Smooth muscle cell (in vitro differentiated cells): Measurements from ENCODE around the gene ATP11A. TPM values are rescaled to one million over a fixed set of nuclear protein-coding genes. Genes with fewer than 3 reads are reported as not detected.

Source experiments
- DNase-seq: peaks from one replicate; lab custom pipeline; 2025; ENCODE audit not compliant: unreplicated experiment; lab: John Stamatoyannopoulos, UW
- H2AFZ ChIP-seq: fragments of 200-600 bp; sonication (generic); 2 replicates; pipeline ENCODE4 v1.6.0; 2016; ENCODE audit warnings: antibody characterized with exemption, low read depth, mild to moderate bottlenecking
- H3F3A ChIP-seq: fragments of 200-600 bp; sonication (generic); 2 replicates; pipeline ENCODE4 v1.6.0; 2017; ENCODE audit warnings: antibody characterized with exemption, low read depth
- H3K27ac ChIP-seq: fragments of 200-600 bp; sonication (generic); 2 replicates; pipeline ENCODE4 v1.5.1; 2016; ENCODE audit warnings: low read depth, mild to moderate bottlenecking
- H3K27me3 ChIP-seq: fragments of 200-600 bp; sonication (generic); 2 replicates; pipeline ENCODE4 v1.6.1; 2016; ENCODE audit warnings: low read depth, mild to moderate bottlenecking
- H3K36me3 ChIP-seq: fragments of 200-600 bp; sonication (generic); 2 replicates; pipeline ENCODE4 v1.5.1; 2016; ENCODE audit warnings: low read depth
- H3K4me1 ChIP-seq: fragments of 200-600 bp; sonication (generic); 2 replicates; pipeline ENCODE4 v1.5.1; 2016; ENCODE audit warnings: low read depth
- H3K4me2 ChIP-seq: fragments of 200-600 bp; sonication (generic); 2 replicates; pipeline ENCODE4 v1.6.0; 2016; ENCODE audit warnings: mild to moderate bottlenecking
- H3K4me3 ChIP-seq: fragments of 200-600 bp; sonication (generic); 2 replicates; pipeline ENCODE4 v1.5.1; 2016; ENCODE audit warnings: mild to moderate bottlenecking
- H3K79me2 ChIP-seq: fragments of 200-600 bp; sonication (generic); 2 replicates; pipeline ENCODE4 v1.6.0; 2016; ENCODE audit warnings: low read depth, mild to moderate bottlenecking
- H3K9ac ChIP-seq: fragments of 200-600 bp; sonication (generic); 2 replicates; pipeline ENCODE4 v1.6.0; 2016; ENCODE audit warnings: low read depth
- H3K9me3 ChIP-seq: fragments of 200-600 bp; sonication (generic); replicated peaks from 2 replicates; pipeline ENCODE4 v1.5.1; 2016; ENCODE audit warnings: low read depth
- H4K20me1 ChIP-seq: fragments of 200-600 bp; sonication (generic); 2 replicates; pipeline ENCODE4 v1.6.0; 2016; ENCODE audit warnings: low read depth
- WGBS: methylation state at CpG from one replicate; pipeline ENCODE4 v1.1.7; 2016; ENCODE audit warnings: low lambda C conversion rate; 5-methylcytosine and 5-hydroxymethylcytosine counted together
- polyA plus RNA-seq: library from polyadenylated mRNA; unstranded; fragments of >200 nt; fragmentation: Nextera tagmentation; extraction: Ambion mirVana; gene quantifications from 2 replicates; pipeline ENCODE4 v1.2.1, GENCODE V29; 2016
- total RNA-seq: library from RNA; depleted of rRNA; stranded (reverse); fragments of >200 nt; gene quantifications from 2 replicates; pipeline ENCODE4 v1.2.3, GENCODE V29; 2014
- TF ChIP-seq, protein P1 (sequence below): fragments of 200-600 bp; sonication (generic); IDR thresholded peaks from 2 replicates; pipeline ENCODE4 v1.5.1; 2017; ENCODE audit warnings: borderline replicate concordance, mild to moderate bottlenecking, antibody characterized with exemption; ENCODE audit not compliant: insufficient read depth, poor library complexity, severe bottlenecking

Gene ATP11A
- total and polyA plus RNA-seq, 2 experiments from 2014 or later: 6.5 to 7.5 TPM

GRCh38 chr13:112898621-112899280 lies 208.9 kb downstream of the ATP11A start:
- Histone ChIP-seq H4K20me1 (no peaks in the 10 kb centered on the region), H3F3A (no peaks in the 10 kb centered on the region), H3K79me2 (no peaks in the 10 kb centered on the region), H2AFZ (no peak overlapping the region), H3K4me3 (no peak overlapping the region), H3K9me3 (no peaks in the 10 kb centered on the region), H3K36me3 (no peaks in the 10 kb centered on the region), H3K9ac (no peak overlapping the region), H3K27ac (no peak overlapping the region), H3K27me3 (peaks cover 7% of the 10 kb centered on the region), H3K4me1 (peaks cover 19% of the 10 kb centered on the region), H3K4me2 (no peak overlapping the region)
- no peak for DNase-seq
- WGBS: 74% methylated on average over 20 of the region's 26 CpGs
- TF ChIP-seq, protein P1, sequence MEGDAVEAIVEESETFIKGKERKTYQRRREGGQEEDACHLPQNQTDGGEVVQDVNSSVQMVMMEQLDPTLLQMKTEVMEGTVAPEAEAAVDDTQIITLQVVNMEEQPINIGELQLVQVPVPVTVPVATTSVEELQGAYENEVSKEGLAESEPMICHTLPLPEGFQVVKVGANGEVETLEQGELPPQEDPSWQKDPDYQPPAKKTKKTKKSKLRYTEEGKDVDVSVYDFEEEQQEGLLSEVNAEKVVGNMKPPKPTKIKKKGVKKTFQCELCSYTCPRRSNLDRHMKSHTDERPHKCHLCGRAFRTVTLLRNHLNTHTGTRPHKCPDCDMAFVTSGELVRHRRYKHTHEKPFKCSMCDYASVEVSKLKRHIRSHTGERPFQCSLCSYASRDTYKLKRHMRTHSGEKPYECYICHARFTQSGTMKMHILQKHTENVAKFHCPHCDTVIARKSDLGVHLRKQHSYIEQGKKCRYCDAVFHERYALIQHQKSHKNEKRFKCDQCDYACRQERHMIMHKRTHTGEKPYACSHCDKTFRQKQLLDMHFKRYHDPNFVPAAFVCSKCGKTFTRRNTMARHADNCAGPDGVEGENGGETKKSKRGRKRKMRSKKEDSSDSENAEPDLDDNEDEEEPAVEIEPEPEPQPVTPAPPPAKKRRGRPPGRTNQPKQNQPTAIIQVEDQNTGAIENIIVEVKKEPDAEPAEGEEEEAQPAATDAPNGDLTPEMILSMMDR: no peak

GRCh38 chr13:112899281-112900225 lies 209.7 kb downstream of the ATP11A start:
- peaks cover 6% of the 10 kb centered on the region for H3K27me3 ChIP-seq
- WGBS: 88% methylated on average over 29 of the region's 29 CpGs

DNA sequence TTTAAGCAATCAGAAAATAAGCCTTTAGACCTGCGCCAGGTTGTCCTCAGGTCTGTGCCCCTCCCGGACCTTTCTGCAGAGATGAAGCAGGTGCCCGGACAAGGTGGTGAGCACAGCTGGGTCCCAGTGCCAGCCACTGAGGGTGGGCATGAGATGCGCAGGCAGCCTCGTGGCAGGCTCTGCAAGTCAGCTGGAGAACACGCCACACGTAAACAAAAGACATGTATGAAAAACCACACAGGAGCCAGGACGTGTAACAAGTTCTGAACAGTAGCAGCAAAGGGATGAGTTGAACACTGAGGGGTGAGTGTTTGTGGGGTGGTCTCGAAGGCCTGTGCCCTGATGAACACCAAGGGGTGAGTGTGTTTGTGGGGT lies 210.4 kb downstream of the ATP11A start:
- Histone ChIP-seq H3K27me3 (no peaks in the 10 kb centered on the region), H3K4me2 (no peak overlapping the region), H3K9ac (no peak overlapping the region), H3K36me3 (no peaks in the 10 kb centered on the region), H3F3A (no peaks in the 10 kb centered on the region), H2AFZ (no peak overlapping the region), H3K27ac (no peak overlapping the region), H3K9me3 (no peaks in the 10 kb centered on the region), H3K79me2 (no peaks in the 10 kb centered on the region), H3K4me3 (no peak overlapping the region), H3K4me1 (peaks cover 19% of the 10 kb centered on the region), H4K20me1 (no peaks in the 10 kb centered on the region)
- TF ChIP-seq, protein P1: no peak
- DNase-seq: no peak
- 96% methylated on average over 9 of the region's 9 CpGs for WGBS

More at GRCh38 chr13:112899281-112900225, 209.7 kb downstream of the ATP11A start:
- TF ChIP-seq, protein P1: no peak
- Histone ChIP-seq H3K4me3 (no peak overlapping the region), H3K9ac (no peak overlapping the region), H3K4me2 (no peak overlapping the region), H3K79me2 (no peaks in the 10 kb centered on the region), H3K9me3 (no peaks in the 10 kb centered on the region), H4K20me1 (no peaks in the 10 kb centered on the region), H3F3A (no peaks in the 10 kb centered on the region), H2AFZ (no peak overlapping the region), H3K36me3 (no peaks in the 10 kb centered on the region), H3K27ac (no peak overlapping the region), H3K4me1 (peaks cover 19% of the 10 kb centered on the region)
- no peak for DNase-seq
